Measurements from ENCODE around the gene HIRA. TPM values are rescaled to one million over a fixed set of nuclear protein-coding genes. Genes with fewer than 3 reads are reported as not detected.

The HIRA gene
- total and polyA plus RNA-seq, 9 of the 15 experiments (the other 6 are each of a cell fraction or from before 2014, with no cell fraction given), result 0.96 to 132 (median 58.4) TPM

DNA sequence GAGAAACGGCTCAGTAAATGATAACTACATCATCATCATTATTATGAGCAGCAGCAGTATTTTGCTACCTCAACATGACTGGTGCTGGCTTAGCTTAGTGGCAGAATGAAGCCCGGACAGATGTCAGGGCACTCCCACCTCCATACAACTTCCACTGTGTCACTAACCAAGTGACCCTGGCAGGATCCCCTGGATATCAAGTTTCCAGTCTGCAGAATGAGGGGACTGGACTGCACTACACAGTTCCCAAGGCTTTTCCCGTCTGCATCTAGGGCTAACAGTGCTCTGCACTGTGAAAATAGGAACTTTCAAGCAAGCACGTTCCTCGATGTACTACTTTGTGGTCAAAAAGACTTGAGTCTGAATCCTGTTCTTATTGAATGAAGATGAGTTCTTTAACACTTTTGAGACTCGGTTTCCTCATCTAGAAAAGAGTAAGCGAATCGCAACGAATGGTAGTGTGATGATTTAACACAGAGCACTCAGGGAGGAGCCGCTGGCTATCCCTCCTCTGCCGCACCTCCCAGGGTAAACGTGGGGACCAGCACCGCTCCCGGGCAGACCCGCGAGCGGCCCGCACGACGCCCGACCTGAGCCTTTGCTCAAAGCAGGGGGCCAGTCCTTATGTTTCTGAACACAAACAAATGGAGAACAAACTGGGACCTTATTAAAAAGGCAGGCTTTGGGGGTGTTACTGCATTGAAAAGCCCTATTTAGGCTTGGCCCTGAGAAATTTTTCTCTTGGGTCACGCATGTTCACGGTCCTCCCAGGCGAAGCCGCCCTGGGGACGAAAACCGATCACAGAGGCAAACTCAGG is 140.9 kb downstream of the HIRA start (continued):
- TF ChIP-seq BRF2 (IDR thresholded peaks at IDR 0.05; ENCODE audit: borderline replicate concordance, insufficient read depth, insufficient read length) (no peak), ZC3H11A (IDR thresholded peaks at IDR 0.05; ENCODE audit: low read depth, low read length) (no peak), ZNF316 (IDR thresholded peaks at IDR 0.05) (no peak), ZBTB7A (IDR thresholded peaks at IDR 0.05; ENCODE audit: borderline replicate concordance, control insufficient read depth, low read depth, low read length) (no peak), ARID3A (IDR thresholded peaks at IDR 0.05; ENCODE audit: borderline replicate concordance, low read depth, low read length) (no peak), TAF9B (IDR thresholded peaks at IDR 0.05; ENCODE audit: partially characterized antibody) (no peak), POU5F1 (IDR thresholded peaks at IDR 0.05; ENCODE audit: borderline replicate concordance, low read depth, low read length, partially characterized antibody) (no peak), U2AF1 (optimal IDR thresholded peaks at IDR 0.05; ENCODE audit: low read depth, low read length) (no peak), ZNF57 (CRISPR knock-in tag; IDR thresholded peaks at IDR 0.05) (no peak), CTBP1 (IDR thresholded peaks at IDR 0.05; ENCODE audit: borderline replicate concordance) (no peak), TAF15 (IDR thresholded peaks at IDR 0.05; ENCODE audit: low read depth, low read length) (no peak), PRMT5 (CRISPR knock-in tag; IDR thresholded peaks at IDR 0.05) (no peak)
- TF ChIP-seq, protein P1, sequence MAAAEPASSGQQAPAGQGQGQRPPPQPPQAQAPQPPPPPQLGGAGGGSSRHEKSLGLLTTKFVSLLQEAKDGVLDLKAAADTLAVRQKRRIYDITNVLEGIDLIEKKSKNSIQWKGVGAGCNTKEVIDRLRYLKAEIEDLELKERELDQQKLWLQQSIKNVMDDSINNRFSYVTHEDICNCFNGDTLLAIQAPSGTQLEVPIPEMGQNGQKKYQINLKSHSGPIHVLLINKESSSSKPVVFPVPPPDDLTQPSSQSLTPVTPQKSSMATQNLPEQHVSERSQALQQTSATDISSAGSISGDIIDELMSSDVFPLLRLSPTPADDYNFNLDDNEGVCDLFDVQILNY (CRISPR knock-in tag; IDR thresholded peaks at IDR 0.05), result no peak
- TF ChIP-seq, protein P2, sequence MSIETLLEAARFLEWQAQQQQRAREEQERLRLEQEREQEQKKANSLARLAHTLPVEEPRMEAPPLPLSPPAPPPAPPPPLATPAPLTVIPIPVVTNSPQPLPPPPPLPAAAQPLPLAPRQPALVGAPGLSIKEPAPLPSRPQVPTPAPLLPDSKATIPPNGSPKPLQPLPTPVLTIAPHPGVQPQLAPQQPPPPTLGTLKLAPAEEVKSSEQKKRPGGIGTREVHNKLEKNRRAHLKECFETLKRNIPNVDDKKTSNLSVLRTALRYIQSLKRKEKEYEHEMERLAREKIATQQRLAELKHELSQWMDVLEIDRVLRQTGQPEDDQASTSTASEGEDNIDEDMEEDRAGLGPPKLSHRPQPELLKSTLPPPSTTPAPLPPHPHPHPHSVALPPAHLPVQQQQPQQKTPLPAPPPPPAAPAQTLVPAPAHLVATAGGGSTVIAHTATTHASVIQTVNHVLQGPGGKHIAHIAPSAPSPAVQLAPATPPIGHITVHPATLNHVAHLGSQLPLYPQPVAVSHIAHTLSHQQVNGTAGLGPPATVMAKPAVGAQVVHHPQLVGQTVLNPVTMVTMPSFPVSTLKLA (conservative IDR thresholded peaks at IDR 0.05), result peak in 1 of 2 experiments; percentile 42; a peak in 2 of 4 replicates
- TF ChIP-seq, protein P3, sequence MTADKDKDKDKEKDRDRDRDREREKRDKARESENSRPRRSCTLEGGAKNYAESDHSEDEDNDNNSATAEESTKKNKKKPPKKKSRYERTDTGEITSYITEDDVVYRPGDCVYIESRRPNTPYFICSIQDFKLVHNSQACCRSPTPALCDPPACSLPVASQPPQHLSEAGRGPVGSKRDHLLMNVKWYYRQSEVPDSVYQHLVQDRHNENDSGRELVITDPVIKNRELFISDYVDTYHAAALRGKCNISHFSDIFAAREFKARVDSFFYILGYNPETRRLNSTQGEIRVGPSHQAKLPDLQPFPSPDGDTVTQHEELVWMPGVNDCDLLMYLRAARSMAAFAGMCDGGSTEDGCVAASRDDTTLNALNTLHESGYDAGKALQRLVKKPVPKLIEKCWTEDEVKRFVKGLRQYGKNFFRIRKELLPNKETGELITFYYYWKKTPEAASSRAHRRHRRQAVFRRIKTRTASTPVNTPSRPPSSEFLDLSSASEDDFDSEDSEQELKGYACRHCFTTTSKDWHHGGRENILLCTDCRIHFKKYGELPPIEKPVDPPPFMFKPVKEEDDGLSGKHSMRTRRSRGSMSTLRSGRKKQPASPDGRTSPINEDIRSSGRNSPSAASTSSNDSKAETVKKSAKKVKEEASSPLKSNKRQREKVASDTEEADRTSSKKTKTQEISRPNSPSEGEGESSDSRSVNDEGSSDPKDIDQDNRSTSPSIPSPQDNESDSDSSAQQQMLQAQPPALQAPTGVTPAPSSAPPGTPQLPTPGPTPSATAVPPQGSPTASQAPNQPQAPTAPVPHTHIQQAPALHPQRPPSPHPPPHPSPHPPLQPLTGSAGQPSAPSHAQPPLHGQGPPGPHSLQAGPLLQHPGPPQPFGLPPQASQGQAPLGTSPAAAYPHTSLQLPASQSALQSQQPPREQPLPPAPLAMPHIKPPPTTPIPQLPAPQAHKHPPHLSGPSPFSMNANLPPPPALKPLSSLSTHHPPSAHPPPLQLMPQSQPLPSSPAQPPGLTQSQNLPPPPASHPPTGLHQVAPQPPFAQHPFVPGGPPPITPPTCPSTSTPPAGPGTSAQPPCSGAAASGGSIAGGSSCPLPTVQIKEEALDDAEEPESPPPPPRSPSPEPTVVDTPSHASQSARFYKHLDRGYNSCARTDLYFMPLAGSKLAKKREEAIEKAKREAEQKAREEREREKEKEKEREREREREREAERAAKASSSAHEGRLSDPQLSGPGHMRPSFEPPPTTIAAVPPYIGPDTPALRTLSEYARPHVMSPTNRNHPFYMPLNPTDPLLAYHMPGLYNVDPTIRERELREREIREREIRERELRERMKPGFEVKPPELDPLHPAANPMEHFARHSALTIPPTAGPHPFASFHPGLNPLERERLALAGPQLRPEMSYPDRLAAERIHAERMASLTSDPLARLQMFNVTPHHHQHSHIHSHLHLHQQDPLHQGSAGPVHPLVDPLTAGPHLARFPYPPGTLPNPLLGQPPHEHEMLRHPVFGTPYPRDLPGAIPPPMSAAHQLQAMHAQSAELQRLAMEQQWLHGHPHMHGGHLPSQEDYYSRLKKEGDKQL (CRISPR knock-in tag; IDR thresholded peaks at IDR 0.05; ENCODE audit: borderline replicate concordance), result no peak
